ENCODE data around the gene FBRSL1. TPM values are rescaled to one million over a fixed set of nuclear protein-coding genes. Genes with fewer than 3 reads are reported as not detected.

FBRSL1 gene
- total RNA-seq, 1 experiment from 2014 or later: 45.3 TPM

DNA sequence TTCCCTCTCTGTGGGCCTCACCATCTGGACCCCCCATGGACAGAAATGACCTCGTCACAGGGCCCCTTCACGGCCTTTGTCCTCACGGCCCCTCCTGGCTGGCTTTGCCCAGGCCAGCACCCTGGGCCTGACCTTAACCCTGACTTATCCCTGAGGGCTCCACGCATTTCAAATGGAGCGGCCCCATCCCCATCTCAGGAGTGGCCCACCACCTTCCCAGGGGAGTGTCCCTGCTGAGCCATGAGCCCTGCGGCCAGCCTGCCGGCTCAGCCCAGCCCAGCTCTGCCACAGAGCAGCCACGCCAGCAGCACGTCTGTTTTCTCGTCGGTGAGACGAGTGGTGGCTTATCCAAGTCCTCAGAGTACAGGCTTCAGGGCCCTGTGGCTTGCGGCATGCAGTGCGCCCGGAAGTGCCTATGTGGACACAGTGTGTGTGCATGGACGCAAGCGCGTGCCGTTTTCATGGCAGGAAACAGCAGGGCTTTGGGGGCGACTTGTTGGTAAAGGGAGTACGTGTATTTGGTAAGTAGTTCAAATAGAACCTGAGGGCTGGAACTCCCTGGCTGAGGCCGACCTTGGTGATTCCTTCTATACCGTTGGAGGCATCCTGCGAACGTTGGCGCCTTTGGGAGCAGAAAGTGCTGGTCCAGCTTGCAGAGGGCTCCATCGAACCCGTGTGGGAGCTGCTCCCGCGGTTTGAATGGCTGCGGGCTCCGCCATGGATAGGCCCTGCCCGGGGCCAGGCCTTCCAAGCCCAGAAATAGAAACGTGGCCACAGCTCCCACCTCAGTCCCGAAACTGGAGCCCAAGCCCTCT lies 68.3 kb downstream of the FBRSL1 start:
- Histone ChIP-seq H3K9me3 (ENCODE audit: low read length) (no peaks in the 10 kb centered on the region), H3K9me2 (replicated peaks; ENCODE audit: low read length) (no peaks in the 10 kb centered on the region), H3K4me1 (ENCODE audit: insufficient read depth, low read length) (0 out of 2 replicates have a peak, but pooled peaks cover 4% of the 10 kb centered on the region), H3K9ac (ENCODE audit: low read length) (no peak overlapping the region), H4K20me1 (ENCODE audit: low read length) (peaks cover 15% of the 10 kb centered on the region), H3K36me3 (ENCODE audit: low read depth, low read length) (no peaks in the 10 kb centered on the region; the same call in 1 of the 2 replicates), H3K79me2 (ENCODE audit: low read length) (peaks cover 31% of the 10 kb centered on the region), H3K4me3 (ENCODE audit: low read length) (no peak overlapping the region), H3F3A (ENCODE audit: low read length, unreplicated experiment) (no peaks in the 10 kb centered on the region), H3K4me2 (ENCODE audit: low read length) (no peak overlapping the region), H2AFZ (ENCODE audit: low read length) (no peak overlapping the region), H3K27me3 (ENCODE audit: low read length) (no peaks in the 10 kb centered on the region), H3K27ac (ENCODE audit: low read length) (no peak overlapping the region)
- POLR2A ChIA-PET (ENCODE audit: unreplicated experiment): no interaction called here
- DNase-seq (no peak), ATAC-seq (no peak)
- TF ChIP-seq CTCF (conservative IDR thresholded peaks at IDR 0.05; ENCODE audit: low read depth, low read length) (no peak), EZH2 (IDR thresholded peaks at IDR 0.05; ENCODE audit: low read length, unreplicated experiment) (no peak), EZH2phosphoT487 (IDR thresholded peaks at IDR 0.05; ENCODE audit: borderline replicate concordance, low read length) (no peak)
- intact Hi-C loops (cut with micrococcal nuclease): no loop called here
- CTCF ChIA-PET: no interaction called here
- BruUV-seq (replicated peaks): no TSS peak

DNA sequence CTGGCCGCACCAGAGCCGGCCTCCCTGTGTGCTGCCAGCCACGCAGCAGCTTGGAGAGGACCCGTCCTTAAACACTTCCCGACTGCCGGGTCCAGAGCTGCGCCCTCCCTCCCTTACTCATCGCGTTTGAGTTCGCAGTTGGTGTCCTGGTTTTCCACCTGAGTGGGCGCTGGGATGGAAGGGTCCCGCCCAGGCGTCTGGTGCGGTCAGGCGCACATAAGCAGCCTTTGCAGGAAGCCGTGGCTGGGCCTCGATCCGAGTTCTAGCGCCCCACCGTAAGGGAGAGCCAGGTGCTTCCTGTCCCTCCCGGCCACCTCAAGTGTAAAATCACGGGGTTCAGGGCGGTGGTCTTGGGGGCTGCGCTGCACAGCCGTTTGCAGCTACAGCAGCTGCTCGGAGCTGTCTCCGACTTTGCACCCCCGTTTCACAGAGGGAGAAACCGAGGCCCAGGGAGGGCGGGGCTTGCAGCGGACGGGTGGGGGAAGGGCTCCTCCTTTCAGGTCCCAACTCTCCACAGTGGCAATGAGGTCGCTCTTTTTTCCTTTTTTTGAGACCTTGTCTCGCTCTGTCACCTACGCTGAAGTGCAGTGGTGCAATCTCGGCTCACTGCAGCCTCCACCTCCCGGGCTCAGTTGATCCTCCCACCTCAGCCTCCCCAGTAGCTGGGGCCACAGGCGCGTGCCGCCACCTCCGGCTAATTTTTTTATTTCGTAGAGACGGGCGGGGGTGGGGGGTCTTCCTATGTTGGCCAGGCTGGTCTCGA lies 69.1 kb downstream of the FBRSL1 start:
- H3K4me1 ChIP-seq (ENCODE audit: insufficient read depth, low read length): 0 out of 2 replicates have a peak, but pooled peaks cover 4% of the 10 kb centered on the region
- peak overlapping the region; percentile 37; the same call in 1 of the 2 replicates for H3K9ac ChIP-seq (ENCODE audit: low read length)
- H3K36me3 ChIP-seq (ENCODE audit: low read depth, low read length): no peaks in the 10 kb centered on the region; the same call in 1 of the 2 replicates
- no peaks in the 10 kb centered on the region for H3K27me3 ChIP-seq (ENCODE audit: low read length)
- H3K79me2 ChIP-seq (ENCODE audit: low read length): peaks cover 39% of the 10 kb centered on the region
- ATAC-seq (no peak), DNase-seq (no peak)
- H4K20me1 ChIP-seq (ENCODE audit: low read length): peaks cover 20% of the 10 kb centered on the region
- H3K4me3 ChIP-seq (ENCODE audit: low read length): peak overlapping the region; percentile 78
- CTCF ChIA-PET: interaction anchor here (0.9 kb wide), 1 partner anchor 56 kb away, joined by 5 read pairs; no protein-coding TSS in a partner anchor
- intact Hi-C loops (cut with micrococcal nuclease): no loop called here
- H3K27ac ChIP-seq (ENCODE audit: low read length): no peak overlapping the region
- no TSS peak for BruUV-seq (replicated peaks)
- TF ChIP-seq EZH2 (IDR thresholded peaks at IDR 0.05; ENCODE audit: low read length, unreplicated experiment): no peak
- TF ChIP-seq CTCF (conservative IDR thresholded peaks at IDR 0.05; ENCODE audit: low read depth, low read length): no peak
- no peak for TF ChIP-seq EZH2phosphoT487 (IDR thresholded peaks at IDR 0.05; ENCODE audit: borderline replicate concordance, low read length)
- H2AFZ ChIP-seq (ENCODE audit: low read length): no peak overlapping the region
- H3F3A ChIP-seq (ENCODE audit: low read length, unreplicated experiment): no peaks in the 10 kb centered on the region
- POLR2A ChIA-PET (ENCODE audit: unreplicated experiment): interaction anchor here (0.6 kb wide), 1 partner anchor 145 kb away, joined by 3 read pairs; no protein-coding TSS in a partner anchor
- H3K9me2 ChIP-seq (replicated peaks; ENCODE audit: low read length): no peaks in the 10 kb centered on the region
- H3K4me2 ChIP-seq (ENCODE audit: low read length): peak overlapping the region; percentile 91
- H3K9me3 ChIP-seq (ENCODE audit: low read length): no peaks in the 10 kb centered on the region

All from PC-3 (cell line).